HFFc6 (cell line): ENCODE data around the gene RHBDF2. TPM values are rescaled to one million over a fixed set of nuclear protein-coding genes. Genes with fewer than 3 reads are reported as not detected.

Experiments
- DNase-seq: peaks from one replicate; pipeline ENCODE4 v3.0.0-alpha.2; 2018
- H3K27ac Mint-ChIP-seq: 2 replicates; pipeline ENCODE4 v1.8.0; 2020; ENCODE audit warnings: mild to moderate bottlenecking, mixed read lengths
- H3K27me3 Mint-ChIP-seq: 2 replicates; pipeline ENCODE4 v1.8.0; 2021; ENCODE audit warnings: mild to moderate bottlenecking, moderate library complexity, mixed read lengths; ENCODE audit not compliant: insufficient read depth
- H3K36me3 Mint-ChIP-seq: 2 replicates; pipeline ENCODE4 v1.8.0; 2021; ENCODE audit warnings: low read depth, mixed read lengths
- H3K4me1 Mint-ChIP-seq: 2 replicates; pipeline ENCODE4 v1.8.0; 2020; ENCODE audit warnings: low read depth, mixed read lengths
- H3K4me3 Mint-ChIP-seq: 2 replicates; pipeline ENCODE4 v1.8.0; 2020; ENCODE audit warnings: mild to moderate bottlenecking, moderate library complexity, mixed read lengths
- H3K9me3 Mint-ChIP-seq: 2 replicates; pipeline ENCODE4 v1.8.0; 2020; ENCODE audit warnings: mild to moderate bottlenecking, mixed read lengths
- CTCF ChIP-seq: fragments of 200-600 bp; sonication (generic); IDR thresholded peaks from 2 replicates; pipeline ENCODE4 v1.5.0; 2021; ENCODE audit warnings: antibody characterized with exemption, mild to moderate bottlenecking
- total RNA-seq, 6 experiments: library from RNA; stranded (reverse); fragmentation: NEBNext Ultra II Directional; extraction: Animal tissue kit (Norgen Biotek cat#: 25700); gene quantifications; 2 replicates in 1 of 6; 3 replicates in 5 of 6; pipeline ENCODE4 v1.2.3, GENCODE V29; 2021

Gene RHBDF2
- total RNA-seq, 6 experiments from 2014 or later, result 7.1 to 13.1 (median 9.4) TPM

GRCh38 chr17:76421044-76421407, 80.2 kb downstream of the RHBDF2 start:
- H3K4me3 Mint-ChIP-seq, result no peak overlapping the region
- peaks cover 11% of the 10 kb centered on the region; the same call in 1 of the 2 replicates for H3K36me3 Mint-ChIP-seq
- no peak for TF ChIP-seq CTCF
- no peaks in the 10 kb centered on the region for H3K9me3 Mint-ChIP-seq
- no peaks in the 10 kb centered on the region; the same call in none of the 2 replicates for H3K27me3 Mint-ChIP-seq
- H3K4me1 Mint-ChIP-seq, result peaks cover 25% of the 10 kb centered on the region
- no peak for DNase-seq
- H3K27ac Mint-ChIP-seq, result no peak overlapping the region

Other genes with a start within 250 kb of the RHBDF2 start
- gene UBALD2, start 236.1 kb downstream of the RHBDF2 start, total RNA-seq, result 10 to 100 TPM; 24.5 to 35.7 (median 30.5) TPM
- 1 to 10 TPM; 1.2 to 2.3 (median 1.4) TPM for gene QRICH2, start 193.1 kb downstream of the RHBDF2 start, total RNA-seq
- 10 to 100 TPM; 32.6 to 37.4 (median 35.1) TPM for gene PRPSAP1, start 147.5 kb downstream of the RHBDF2 start, total RNA-seq
- gene SPHK1, start 116.8 kb downstream of the RHBDF2 start, total RNA-seq, result 10 to 100 TPM; 53.9 to 68.1 (median 55.7) TPM
- gene UBE2O, start 48.3 kb downstream of the RHBDF2 start, total RNA-seq, result 10 to 100 TPM; 24.3 to 26.0 (median 24.5) TPM
- gene AANAT, start 33.8 kb downstream of the RHBDF2 start, total RNA-seq, result under 1 TPM in 1 of 6 experiments, not detected in 5; 0.21 TPM
- gene CYGB, start 36.3 kb upstream of the RHBDF2 start, total RNA-seq, result under 1 TPM; 0.26 to 0.66 (median 0.33) TPM
- gene PRCD, start 38.6 kb upstream of the RHBDF2 start, total RNA-seq, result not detected
- gene ST6GALNAC2, start 84.4 kb upstream of the RHBDF2 start, total RNA-seq, result under 1 TPM in 5 of 6 experiments, not detected in 1; 0.20 to 0.71 (median 0.34) TPM
- not detected for gene ST6GALNAC1, start 142.3 kb upstream of the RHBDF2 start, total RNA-seq
- 100 to 1,000 TPM; 180 to 259 (median 192) TPM for gene MXRA7, start 209.5 kb upstream of the RHBDF2 start, total RNA-seq
- gene JMJD6, start 225.2 kb upstream of the RHBDF2 start, total RNA-seq, result 10 to 100 TPM; 32.9 to 44.3 (median 37.3) TPM
- gene METTL23, start 225.4 kb upstream of the RHBDF2 start, total RNA-seq, result 10 to 100 TPM; 30.1 to 32.8 (median 31.1) TPM
- gene SRSF2, start 235.9 kb upstream of the RHBDF2 start, total RNA-seq, result 100 to 1,000 TPM; 179 to 220 (median 215) TPM
- 10 to 100 TPM; 16.1 to 23.4 (median 20.7) TPM for gene MFSD11, start 236.7 kb upstream of the RHBDF2 start, total RNA-seq